HepG2 (cell line): ENCODE data around the gene GLRX5. TPM values are rescaled to one million over a fixed set of nuclear protein-coding genes. Genes with fewer than 3 reads are reported as not detected.

Source experiments
- ATAC-seq: fragments of 200-7000 bp; cut with Tn5 transposase; 3 replicates; pipeline ENCODE4 v1.9.1; 2020; ENCODE audit warnings: mild to moderate bottlenecking, moderate library complexity
- BruUV-seq: library from RNA; stranded (reverse); fragments of 400-500 nt; replicated peaks from 2 replicates; lab custom pipeline; 2021; lab: Mats Ljungman, UMichigan
- CTCF ChIA-PET: fragments of 300-600 bp; formaldehyde crosslinking; extraction: SDS; loops from one replicate; lab custom pipeline; 2021; ENCODE audit warnings: low total read pairs, inconsistent platforms, low intra/inter-chr PET ratio; lab: Yijun Ruan, JAX
- POLR2A ChIA-PET: fragments of 350-600 bp; sonication (Branson Sonifier 250); formaldehyde crosslinking; loops from one replicate; lab custom pipeline; 2020; ENCODE audit warnings: antibody characterized with exemption, inconsistent platforms; lab: Yijun Ruan, JAX
- DNase-seq: peaks from one replicate; pipeline ENCODE4 v3.0.0-alpha.2; 2015; ENCODE audit warnings: low spot score
- FAIRE-seq: peaks from 3 replicates; lab custom pipeline; 2011; peaks lifted over from hg19 to GRCh38; lab: Jason Lieb, UNC
- H2AFZ ChIP-seq: one replicate; pipeline ENCODE4 v1.6.1; 2011; ENCODE audit warnings: low read length, inconsistent platforms
- H3K27ac ChIP-seq: fragments of 300-600 bp; 3 replicates; pipeline ENCODE4 v1.8.0; 2011; ENCODE audit warnings: mixed run types, mild to moderate bottlenecking, mixed read lengths, low read length, inconsistent platforms; ENCODE audit not compliant: insufficient read depth; ENCODE audit errors: extremely low read length
- H3K27me3 ChIP-seq, 2 experiments: fragments of 200-600 bp in 1 of 2; 2 replicates in 1 of 2; 3 replicates in 1 of 2; pipeline versions ENCODE4 v1.6.0 to v1.8.0; 2011; ENCODE audit warnings: low read length in 2 of 2, mild to moderate bottlenecking in 2 of 2, moderate library complexity in 2 of 2, inconsistent platforms in 1 of 2; ENCODE audit not compliant: insufficient read depth in 2 of 2, control insufficient read depth in 1 of 2
- H3K36me3 ChIP-seq, 2 experiments: fragments of 200-600 bp in 1 of 2; replicated peaks in 1 of 2; 2 replicates in 1 of 2; 3 replicates in 1 of 2; pipeline versions ENCODE4 v1.5.1 to v1.8.0; 2011; ENCODE audit warnings: low read length in 2 of 2, inconsistent platforms in 1 of 2; ENCODE audit not compliant: insufficient read depth in 2 of 2, control insufficient read depth in 1 of 2
- H3K4me1 ChIP-seq: 2 replicates; pipeline ENCODE4 v1.5.1; 2012; ENCODE audit warnings: low read length, inconsistent platforms; ENCODE audit not compliant: insufficient read depth
- H3K4me2 ChIP-seq: 2 replicates; pipeline ENCODE4 v1.6.0; 2011; ENCODE audit warnings: low read depth, low read length, inconsistent platforms
- H3K4me3 ChIP-seq, 3 experiments: fragments of 200-600 bp in 1 of 3; sonication (generic), shearing (Covaris generic) in 1 of 3; replicated peaks in 1 of 3; 2 replicates each; pipeline ENCODE4 v1.5.1; 2011 to 2016; ENCODE audit warnings: low read length in 3 of 3, inconsistent platforms in 2 of 3, low read depth in 2 of 3, mild to moderate bottlenecking in 2 of 3, control low read depth in 1 of 3, mixed read lengths in 1 of 3; ENCODE audit not compliant: insufficient read depth in 1 of 3
- H3K79me2 ChIP-seq: one replicate; pipeline ENCODE4 v1.6.1; 2011; ENCODE audit warnings: low read length, inconsistent platforms; ENCODE audit not compliant: insufficient read depth
- H3K9ac ChIP-seq: 2 replicates; pipeline ENCODE4 v1.6.0; 2011; ENCODE audit warnings: mild to moderate bottlenecking, low read depth, low read length, inconsistent platforms; ENCODE audit not compliant: insufficient read depth
- H3K9me3 ChIP-seq: 2 replicates; pipeline ENCODE4 v1.5.1; 2012; ENCODE audit warnings: mild to moderate bottlenecking, low read length
- H4K20me1 ChIP-seq: 2 replicates; pipeline ENCODE4 v1.6.0; 2011; ENCODE audit warnings: inconsistent platforms, mild to moderate bottlenecking, low read length, moderate library complexity; ENCODE audit not compliant: insufficient read depth
- BORCS8-MEF2B ChIP-seq: sonication (generic); formaldehyde crosslinking; IDR thresholded peaks from 2 replicates; pipeline ENCODE4 v1.8.0; 2022; ENCODE audit warnings: mild to moderate bottlenecking, missing genetic modification reagents
- CEBPB ChIP-seq: IDR thresholded peaks from 2 replicates; pipeline ENCODE4 v1.6.1; 2011; ENCODE audit warnings: low read depth, low read length, improper control_type of control experiment, borderline replicate concordance
- FOXA1 ChIP-seq, 2 experiments: fragments of 450-650 bp in 1 of 2; sonication (generic) in 1 of 2; formaldehyde crosslinking in 1 of 2; IDR thresholded peaks; 2 replicates each; pipeline versions ENCODE4 v1.4.0 to v1.6.1; 2016 to 2020; ENCODE audit warnings: missing genetic modification reagents in 1 of 2
- HNF4A ChIP-seq: sonication (generic); formaldehyde crosslinking; IDR thresholded peaks from 2 replicates; pipeline ENCODE4 v1.4.0; 2020; ENCODE audit warnings: missing genetic modification reagents
- IRF2 ChIP-seq: IDR thresholded peaks from 2 replicates; pipeline ENCODE4 v1.6.1; 2018; ENCODE audit warnings: missing genetic modification reagents, missing compliant biosample characterization
- MED1 ChIP-seq: sonication (generic); formaldehyde crosslinking; IDR thresholded peaks from 2 replicates; pipeline ENCODE4 v1.4.0; 2020; ENCODE audit warnings: missing genetic modification reagents
- MIXL1 ChIP-seq: IDR thresholded peaks from 2 replicates; pipeline ENCODE4 v1.6.1; 2016
- NFKBIZ ChIP-seq: IDR thresholded peaks from 2 replicates; pipeline ENCODE4 v1.6.1; 2018; ENCODE audit warnings: missing genetic modification reagents, missing compliant biosample characterization
- PHF8 ChIP-seq: sonication (generic); formaldehyde crosslinking; IDR thresholded peaks from 2 replicates; pipeline ENCODE4 v1.5.0; 2020; ENCODE audit warnings: missing genetic modification reagents
- POLR2A ChIP-seq, 2 experiments: IDR thresholded peaks; 2 replicates each; pipeline ENCODE4 v1.6.1; 2011; ENCODE audit warnings: low read depth in 2 of 2, low read length in 2 of 2, mild to moderate bottlenecking in 1 of 2, moderate library complexity in 1 of 2; ENCODE audit not compliant: insufficient read depth in 1 of 2
- SOX13 ChIP-seq, 3 experiments: fragments of 450-650 bp in 1 of 3; sonication (generic) in 1 of 3; formaldehyde crosslinking in 1 of 3; IDR thresholded peaks in 2 of 3; conservative IDR thresholded peaks in 1 of 3; 2 replicates each; pipeline versions ENCODE4 v1.5.0 to v1.6.1; 2016 to 2020; ENCODE audit warnings: antibody characterized with exemption in 1 of 3, mild to moderate bottlenecking in 1 of 3, missing compliant biosample characterization in 1 of 3, missing genetic modification reagents in 1 of 3, moderate library complexity in 1 of 3
- ZBTB7B ChIP-seq: sonication (generic); formaldehyde crosslinking; IDR thresholded peaks from 2 replicates; pipeline ENCODE4 v1.4.0; 2020; ENCODE audit warnings: missing genetic modification reagents
- ZNF580 ChIP-seq: IDR thresholded peaks from 2 replicates; pipeline ENCODE4 v1.6.1; 2016; ENCODE audit warnings: low read depth, borderline replicate concordance
- ZNF644 ChIP-seq: IDR thresholded peaks from 2 replicates; pipeline ENCODE4 v1.6.1; 2016; ENCODE audit warnings: low read depth
- ZNF891 ChIP-seq: sonication (generic); formaldehyde crosslinking; IDR thresholded peaks from 2 replicates; pipeline ENCODE4 v1.5.0; 2020; ENCODE audit warnings: mild to moderate bottlenecking, missing genetic modification reagents
- WGBS: methylation state at CpG from one replicate; pipeline ENCODE4 v1.1.6; 2017; ENCODE audit warnings: low lambda C conversion rate; 5-methylcytosine and 5-hydroxymethylcytosine counted together
- in situ Hi-C: cut with HindIII; loops from 2 replicates; pipeline ENCODE4 v1.10.0; 2017; ENCODE audit warnings: low pct_unique_long_range_greater_than_20kb; ENCODE audit not compliant: extremely low pct_ligation_motif_present
- intact Hi-C: fragments of 100-400 bp; cut with micrococcal nuclease; formaldehyde crosslinking; loops from one replicate; pipeline ENCODE4 v1.10.0; 2022; ENCODE audit not compliant: unreplicated experiment
- polyA plus RNA-seq, 8 experiments: library from polyadenylated mRNA; depleted of rRNA in 3 of 8; stranded (reverse) in 7 of 8; unstranded in 1 of 8; fragments of >200 nt; fragmentation: Illumina TruSeq in 4 of 8; extraction: Trizol in 4 of 8; gene quantifications; 2 replicates each; pipeline versions ENCODE4 v1.2.1 to v1.2.3, GENCODE V29; 2011 to 2016; ENCODE audit warnings: low read depth in 4 of 8, missing spikeins in 1 of 8, mixed read lengths in 1 of 8; ENCODE audit not compliant: insufficient read depth in 1 of 8
- total RNA-seq, 5 experiments: library from RNA; depleted of rRNA; stranded (reverse); fragments of >200 nt; fragmentation: Illumina TruSeq; extraction: Trizol; gene quantifications; 2 replicates each; pipeline ENCODE4 v1.2.3, GENCODE V29; 2016; ENCODE audit warnings: low read depth in 1 of 5
- TF ChIP-seq, protein P1 (sequence below): sonication (generic); formaldehyde crosslinking; IDR thresholded peaks from 2 replicates; pipeline ENCODE4 v1.4.0; 2020; ENCODE audit warnings: mild to moderate bottlenecking, missing genetic modification reagents
- TF ChIP-seq, protein P2 (sequence below): sonication (generic); formaldehyde crosslinking; IDR thresholded peaks from 2 replicates; pipeline ENCODE4 v1.4.0; 2020; ENCODE audit warnings: missing genetic modification reagents, borderline replicate concordance

The GLRX5 gene
- total and polyA plus RNA-seq, 2 of the 13 experiments (the other 11 are each of a cell fraction or from before 2014, with no cell fraction given): 122 to 146 TPM

DNA sequence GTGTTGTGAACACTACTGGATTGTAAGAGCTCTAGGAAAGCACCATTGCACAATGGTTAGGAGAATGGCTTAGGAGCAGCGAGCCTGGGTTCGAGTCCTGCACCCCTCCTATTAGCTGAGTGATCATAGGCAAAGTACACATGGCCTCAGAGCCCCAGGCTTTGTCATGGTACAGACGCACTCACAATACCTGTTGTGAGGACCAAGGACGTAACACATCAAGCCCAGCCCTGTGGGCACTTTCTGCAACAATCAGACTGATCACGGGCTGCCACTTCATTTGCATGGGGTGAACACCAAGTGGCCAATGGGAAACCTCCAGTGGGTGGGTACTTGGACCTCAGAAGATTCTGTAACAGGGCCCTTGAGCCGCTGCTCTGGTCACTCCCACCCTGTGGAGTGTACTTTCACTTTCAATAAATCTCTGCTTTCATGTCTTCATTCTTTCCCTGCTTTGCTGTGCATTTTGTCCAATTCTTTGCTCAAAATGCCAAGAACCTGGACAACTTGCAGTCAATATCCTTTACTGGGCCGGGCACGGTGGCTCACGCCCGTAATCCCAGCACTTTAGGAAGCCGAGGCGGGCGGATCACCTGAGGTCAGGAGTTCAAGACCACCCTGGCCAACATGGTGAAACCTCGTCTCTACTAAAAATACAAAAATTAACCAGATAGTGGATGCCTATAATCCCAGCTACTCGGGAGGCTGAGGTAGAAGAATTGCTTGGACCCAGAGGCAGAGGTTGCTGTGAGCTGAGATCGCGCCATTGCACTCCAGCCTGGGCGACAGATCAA is 28.2 kb downstream of the GLRX5 start:
- H3K27ac ChIP-seq: no peak overlapping the region
- H3K9ac ChIP-seq: no peak overlapping the region
- H3K36me3 ChIP-seq: no peaks in the 10 kb centered on the region
- 18% methylated on average over 16 of the region's 18 CpGs for WGBS
- H3K4me3 ChIP-seq: peak overlapping the region; percentile 30 to 68 (median 63)
- no peaks in the 10 kb centered on the region for H4K20me1 ChIP-seq
- DNase-seq (peak; percentile 55), FAIRE-seq (peak; percentile 50), ATAC-seq (peak; percentile 83)
- H3K4me1 ChIP-seq: peaks cover 34% of the 10 kb centered on the region
- POLR2A ChIA-PET: interaction anchor here (1.2 to 1.5 kb wide), 2 partner anchors 36 to 40 kb away, joined by 3 read pairs; no protein-coding TSS in a partner anchor
- peak overlapping the region; percentile 86 for H2AFZ ChIP-seq
- no peaks in the 10 kb centered on the region for H3K27me3 ChIP-seq
- BruUV-seq: no TSS peak
- CTCF ChIA-PET: interaction anchor here (1.6 kb wide), 1 partner anchor 211 kb away, joined by 5 read pairs; no protein-coding TSS in a partner anchor
- intact Hi-C loops: no loop called here
- in situ Hi-C loops: loop anchor here (5.0 to 10.0 kb wide), 3 partner anchors 119 to 432 kb away; no protein-coding TSS in a partner anchor
- peak overlapping the region; percentile 87 for H3K4me2 ChIP-seq
- H3K9me3 ChIP-seq: no peaks in the 10 kb centered on the region
- H3K79me2 ChIP-seq: no peaks in the 10 kb centered on the region
- TF ChIP-seq ZNF644 (CRISPR knock-in tag): peak; percentile 35; the same call in 1 of the 2 replicates
- TF ChIP-seq NFKBIZ (CRISPR knock-in tag): no peak
- TF ChIP-seq CEBPB: peak; percentile 48; the same call in 1 of the 2 replicates
- no peak for TF ChIP-seq ZNF891 (CRISPR knock-in tag)
- TF ChIP-seq, protein P1, sequence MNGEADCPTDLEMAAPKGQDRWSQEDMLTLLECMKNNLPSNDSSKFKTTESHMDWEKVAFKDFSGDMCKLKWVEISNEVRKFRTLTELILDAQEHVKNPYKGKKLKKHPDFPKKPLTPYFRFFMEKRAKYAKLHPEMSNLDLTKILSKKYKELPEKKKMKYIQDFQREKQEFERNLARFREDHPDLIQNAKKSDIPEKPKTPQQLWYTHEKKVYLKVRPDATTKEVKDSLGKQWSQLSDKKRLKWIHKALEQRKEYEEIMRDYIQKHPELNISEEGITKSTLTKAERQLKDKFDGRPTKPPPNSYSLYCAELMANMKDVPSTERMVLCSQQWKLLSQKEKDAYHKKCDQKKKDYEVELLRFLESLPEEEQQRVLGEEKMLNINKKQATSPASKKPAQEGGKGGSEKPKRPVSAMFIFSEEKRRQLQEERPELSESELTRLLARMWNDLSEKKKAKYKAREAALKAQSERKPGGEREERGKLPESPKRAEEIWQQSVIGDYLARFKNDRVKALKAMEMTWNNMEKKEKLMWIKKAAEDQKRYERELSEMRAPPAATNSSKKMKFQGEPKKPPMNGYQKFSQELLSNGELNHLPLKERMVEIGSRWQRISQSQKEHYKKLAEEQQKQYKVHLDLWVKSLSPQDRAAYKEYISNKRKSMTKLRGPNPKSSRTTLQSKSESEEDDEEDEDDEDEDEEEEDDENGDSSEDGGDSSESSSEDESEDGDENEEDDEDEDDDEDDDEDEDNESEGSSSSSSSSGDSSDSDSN (CRISPR knock-in tag): no peak
- no peak for TF ChIP-seq FOXA1 (IDR thresholded peaks at IDR 0.05)
- peak; percentile 36; the same call in 1 of the 2 replicates for TF ChIP-seq FOXA1 (CRISPR knock-in tag; IDR thresholded peaks at IDR 0.05)
- no peak for TF ChIP-seq ZNF580 (CRISPR knock-in tag)
- TF ChIP-seq MED1 (CRISPR knock-in tag): no peak
- TF ChIP-seq MIXL1 (CRISPR knock-in tag): peak; percentile 10; the same call in 1 of the 2 replicates
- TF ChIP-seq HNF4A (CRISPR knock-in tag): no peak
- TF ChIP-seq POLR2A (IDR thresholded peaks at IDR 0.05; ENCODE audit: insufficient read depth in 1 of 2, low read depth in 2 of 2, low read length in 2 of 2): 0 out of 4 replicates have a peak, but pooled peaks of 1 of the 2 experiments have one; percentile 49
- no peak for TF ChIP-seq SOX13 (IDR thresholded peaks at IDR 0.05)
- peak in 1 of 2 experiments; percentile 50; a peak in 2 of 4 replicates for TF ChIP-seq SOX13 (CRISPR knock-in tag; conservative IDR thresholded peaks at IDR 0.05 in 1 of 2, IDR thresholded peaks at IDR 0.05 in 1 of 2)
- peak; percentile 30; the same call in 1 of the 2 replicates for TF ChIP-seq PHF8 (CRISPR knock-in tag)
- TF ChIP-seq, protein P2, sequence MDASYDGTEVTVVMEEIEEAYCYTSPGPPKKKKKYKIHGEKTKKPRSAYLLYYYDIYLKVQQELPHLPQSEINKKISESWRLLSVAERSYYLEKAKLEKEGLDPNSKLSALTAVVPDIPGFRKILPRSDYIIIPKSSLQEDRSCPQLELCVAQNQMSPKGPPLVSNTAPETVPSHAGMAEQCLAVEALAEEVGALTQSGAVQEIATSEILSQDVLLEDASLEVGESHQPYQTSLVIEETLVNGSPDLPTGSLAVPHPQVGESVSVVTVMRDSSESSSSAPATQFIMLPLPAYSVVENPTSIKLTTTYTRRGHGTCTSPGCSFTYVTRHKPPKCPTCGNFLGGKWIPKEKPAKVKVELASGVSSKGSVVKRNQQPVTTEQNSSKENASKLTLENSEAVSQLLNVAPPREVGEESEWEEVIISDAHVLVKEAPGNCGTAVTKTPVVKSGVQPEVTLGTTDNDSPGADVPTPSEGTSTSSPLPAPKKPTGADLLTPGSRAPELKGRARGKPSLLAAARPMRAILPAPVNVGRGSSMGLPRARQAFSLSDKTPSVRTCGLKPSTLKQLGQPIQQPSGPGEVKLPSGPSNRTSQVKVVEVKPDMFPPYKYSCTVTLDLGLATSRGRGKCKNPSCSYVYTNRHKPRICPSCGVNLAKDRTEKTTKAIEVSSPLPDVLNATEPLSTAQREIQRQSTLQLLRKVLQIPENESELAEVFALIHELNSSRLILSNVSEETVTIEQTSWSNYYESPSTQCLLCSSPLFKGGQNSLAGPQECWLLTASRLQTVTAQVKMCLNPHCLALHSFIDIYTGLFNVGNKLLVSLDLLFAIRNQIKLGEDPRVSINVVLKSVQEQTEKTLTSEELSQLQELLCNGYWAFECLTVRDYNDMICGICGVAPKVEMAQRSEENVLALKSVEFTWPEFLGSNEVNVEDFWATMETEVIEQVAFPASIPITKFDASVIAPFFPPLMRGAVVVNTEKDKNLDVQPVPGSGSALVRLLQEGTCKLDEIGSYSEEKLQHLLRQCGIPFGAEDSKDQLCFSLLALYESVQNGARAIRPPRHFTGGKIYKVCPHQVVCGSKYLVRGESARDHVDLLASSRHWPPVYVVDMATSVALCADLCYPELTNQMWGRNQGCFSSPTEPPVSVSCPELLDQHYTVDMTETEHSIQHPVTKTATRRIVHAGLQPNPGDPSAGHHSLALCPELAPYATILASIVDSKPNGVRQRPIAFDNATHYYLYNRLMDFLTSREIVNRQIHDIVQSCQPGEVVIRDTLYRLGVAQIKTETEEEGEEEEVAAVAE: peak; percentile 40; the same call in 1 of the 2 replicates
- TF ChIP-seq ZBTB7B (CRISPR knock-in tag): no peak
- peak; percentile 55; the same call in 1 of the 2 replicates for TF ChIP-seq IRF2 (CRISPR knock-in tag)
- TF ChIP-seq BORCS8-MEF2B (CRISPR knock-in tag): 0 out of 2 replicates have a peak, but pooled peaks have one; percentile 35
